ENCODE data around the gene ZNF789. TPM values are rescaled to one million over a fixed set of nuclear protein-coding genes. Genes with fewer than 3 reads are reported as not detected.
A peak's percentile ranks its signal among the peaks of the same experiment; 100 is the strongest.

The ZNF789 gene
- total and polyA plus RNA-seq, 2 of the 13 experiments (the other 11 are each of a cell fraction or from before 2014, with no cell fraction given) = 19.8 to 25.1 TPM

- H3K4me3 ChIP-seq (replicated peaks in 1 of 3; ENCODE audit: insufficient read depth in 1 of 3, low read depth in 2 of 3, low read length in 3 of 3) = no peak overlapping the region
- 97% methylated on average over 8 of the region's 8 CpGs for WGBS (ENCODE audit: low lambda C conversion rate)
- in situ Hi-C loops (cut with HindIII; ENCODE audit: extremely low pct_ligation_motif_present, low pct_unique_long_range_greater_than_20kb) (no loop called here), intact Hi-C loops (cut with micrococcal nuclease; ENCODE audit: unreplicated experiment) (no loop called here)
- H3K79me2 ChIP-seq (ENCODE audit: insufficient read depth, low read length) = peaks cover 57% of the 10 kb centered on the region
- CTCF ChIA-PET (ENCODE audit: low intra/inter-chr PET ratio, low total read pairs) = no interaction called here
- no TSS peak for BruUV-seq (replicated peaks)
- no peak overlapping the region for H3K27ac ChIP-seq (ENCODE audit: extremely low read length, insufficient read depth, low read length)
- FAIRE-seq (peak; percentile 37), ATAC-seq (peak; percentile 67), DNase-seq (ENCODE audit: low spot score) (peak; percentile 35)
- H3K27me3 ChIP-seq (ENCODE audit: control insufficient read depth in 1 of 2, insufficient read depth in 2 of 2, low read length in 2 of 2) = no peaks in the 10 kb centered on the region
- POLR2A ChIA-PET = interaction anchor here (0.6 kb wide), 1 partner anchor 13 kb away, joined by 5 read pairs; no protein-coding TSS in a partner anchor
- H4K20me1 ChIP-seq (ENCODE audit: insufficient read depth, low read length) = peaks cover 49% of the 10 kb centered on the region
- no peak overlapping the region for H2AFZ ChIP-seq (ENCODE audit: low read length)
- H3K36me3 ChIP-seq (replicated peaks in 1 of 2; ENCODE audit: control insufficient read depth in 1 of 2, insufficient read depth in 2 of 2, low read length in 2 of 2) = peaks cover 22 to 79% of the 10 kb centered on the region in 2 experiments
- H3K9me3 ChIP-seq (ENCODE audit: low read length) = no peaks in the 10 kb centered on the region
- H3K9ac ChIP-seq (ENCODE audit: insufficient read depth, low read depth, low read length) = no peak overlapping the region
- H3K4me1 ChIP-seq (ENCODE audit: insufficient read depth, low read length) = peaks cover 38% of the 10 kb centered on the region
- TF ChIP-seq POLR2G (IDR thresholded peaks at IDR 0.05; ENCODE audit: low read depth, low read length) = peak; percentile 12; the same call in 1 of the 2 replicates
- 0 out of 2 replicates have a peak, but pooled peaks have one; percentile 36 for TF ChIP-seq ZNF574 (CRISPR knock-in tag; IDR thresholded peaks at IDR 0.05)
- peak; percentile 41; the same call in 1 of the 2 replicates for TF ChIP-seq STAG1 (CRISPR knock-in tag; IDR thresholded peaks at IDR 0.05)
- TF ChIP-seq POLR2A (IDR thresholded peaks at IDR 0.05; ENCODE audit: insufficient read depth in 1 of 2, low read depth in 2 of 2, low read length in 2 of 2) = peak in 1 of 2 experiments; percentile 23; a peak in 1 of 4 replicates
- TF ChIP-seq CTCF (CRISPR knock-in tag; IDR thresholded peaks at IDR 0.05) = peak; percentile 44; the same call in 1 of the 2 replicates
- peak; percentile 4; the same call in 1 of the 2 replicates for TF ChIP-seq SMC3 (IDR thresholded peaks at IDR 0.05; ENCODE audit: low read length)
- no peak for TF ChIP-seq ARID5B (CRISPR knock-in tag; IDR thresholded peaks at IDR 0.05)
- no peak for TF ChIP-seq KMT2B (CRISPR knock-in tag; IDR thresholded peaks at IDR 0.05)
- TF ChIP-seq PATZ1 (CRISPR knock-in tag; IDR thresholded peaks at IDR 0.05) = no peak
- 0 out of 2 replicates have a peak, but pooled peaks have one; percentile 19 for TF ChIP-seq ZBTB33 (CRISPR knock-in tag; IDR thresholded peaks at IDR 0.05)
- no peak overlapping the region for H3K4me2 ChIP-seq (ENCODE audit: low read depth, low read length)
These were observed 13.6 kb upstream of the ZNF789 start for GRCh38 chr7:99459087-99459486.

All from HepG2 (cell line).